Right cardiac atrium (tissue), 5 donors: Measurements from ENCODE around the gene CACNA1I. TPM values are rescaled to one million over a fixed set of nuclear protein-coding genes. Genes with fewer than 3 reads are reported as not detected.

Source experiments
- ATAC-seq, 2 donors: fragments of 200-7000 bp; cut with Tn5 transposase; one replicate each; pipeline versions ENCODE4 v1.8.0 to v1.9.1; 2020; ENCODE audit warnings: moderate library complexity in 2 of 2, mild to moderate bottlenecking in 1 of 2
- DNase-seq, 3 donors: peaks; one replicate each; pipeline ENCODE4 v3.0.0-alpha.2; 2020
- H3K27ac ChIP-seq: one replicate; pipeline ENCODE4 v1.5.1; 2013; ENCODE audit warnings: mild to moderate bottlenecking, low read length, control low read depth, moderate library complexity
- H3K27me3 ChIP-seq: one replicate; pipeline ENCODE4 v1.6.1; 2013; ENCODE audit not compliant: control insufficient read depth, insufficient read depth
- H3K4me1 ChIP-seq: one replicate; pipeline ENCODE4 v1.6.1; 2013; ENCODE audit warnings: low read length; ENCODE audit not compliant: control insufficient read depth, insufficient read depth
- H3K4me3 ChIP-seq: one replicate; pipeline ENCODE4 v1.5.1; 2013; ENCODE audit warnings: low read length, control low read depth
- H3K9me3 ChIP-seq: one replicate; pipeline ENCODE4 v1.6.1; 2013; ENCODE audit warnings: low read length; ENCODE audit not compliant: control insufficient read depth
- WGBS: extraction: QIAGEN DNeasy Blood & Tissue Kit; methylation state at CpG from one replicate; pipeline ENCODE4 v1.1.7; 2013; 5-methylcytosine and 5-hydroxymethylcytosine counted together
- intact Hi-C, 4 donors: fragments of 100-400 bp; cut with DNase I; formaldehyde crosslinking; loops; one replicate each; pipeline versions ENCODE4 v1.11.0 to v1.14.0; 2022 to 2023
- polyA plus RNA-seq: library from polyadenylated mRNA; stranded (reverse); fragments of 200-250 nt; gene quantifications from one replicate; pipeline ENCODE4 v1.2.3, GENCODE V29; 2013
- total RNA-seq, 4 donors: library from RNA; stranded (reverse); fragmentation: NEBNext Ultra II Directional; extraction: Animal tissue kit (Norgen Biotek cat#: 25700); gene quantifications; one replicate each; pipeline ENCODE4 v1.2.1, GENCODE V29; 2021
- donor health status: healthy with polysubstance abuse.
- donor health status: DM: no; HTN: yes; CAD: no.
- donor health status: DM: no; HTN: no; CAD: no.
- donor health status: DM: no; HTN: yes; CAD: no; lungs with severe emphysema.
- donor health status: DM: yes; HTN: yes; CAD: no.

The CACNA1I gene
- total and polyA plus RNA-seq, 5 donors: 0.06 to 0.07 TPM; not detected in 3

DNA sequence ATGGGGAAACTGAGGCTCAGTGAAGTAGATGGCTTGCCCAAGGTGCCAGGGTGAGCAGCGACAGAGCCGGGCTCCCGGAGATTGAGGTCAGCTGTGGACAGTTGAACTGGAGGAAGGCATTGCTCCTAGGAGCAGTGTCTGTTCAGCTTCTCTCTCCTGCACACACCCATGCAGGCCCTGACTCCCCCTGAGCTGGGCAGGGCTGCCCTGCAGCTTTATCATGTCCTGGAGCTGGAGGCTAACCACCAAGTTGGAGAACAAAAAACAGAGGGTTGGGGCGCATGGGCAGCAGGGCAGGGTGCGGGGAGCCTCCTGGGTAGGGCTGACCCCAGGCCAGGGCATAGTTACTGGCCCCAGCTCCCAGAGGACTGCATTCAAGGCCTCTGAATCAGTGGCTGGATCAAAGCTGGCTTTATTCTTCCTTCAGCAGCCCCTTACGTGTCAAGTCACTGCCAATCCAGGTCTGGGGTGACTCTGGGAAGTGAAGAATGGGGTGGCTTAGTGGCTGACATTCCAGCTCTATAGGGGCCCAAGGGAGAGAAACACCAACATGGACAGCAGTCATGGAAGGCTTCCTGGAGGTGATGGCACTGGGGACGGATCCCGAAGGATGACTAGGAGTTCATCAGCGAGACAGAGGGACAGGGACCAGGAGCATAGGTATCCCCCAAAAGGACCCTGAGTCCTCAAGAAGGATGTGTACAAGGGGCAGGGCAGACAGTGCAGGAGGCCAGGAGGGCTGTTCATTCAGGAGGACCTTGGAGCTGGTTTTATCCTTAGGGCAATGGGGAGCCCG lies 83.8 kb downstream of the CACNA1I start:
- H3K9me3 ChIP-seq: no peaks in the 10 kb centered on the region
- no peak overlapping the region for H3K4me3 ChIP-seq
- H3K27ac ChIP-seq: no peak overlapping the region
- 91% methylated on average over 10 of the region's 10 CpGs for WGBS
- no peaks in the 10 kb centered on the region for H3K27me3 ChIP-seq
- intact Hi-C loops: no loop called here
- no peaks in the 10 kb centered on the region for H3K4me1 ChIP-seq
- no peak for ATAC-seq
- DNase-seq: peak in 1 of 3 donors; percentile 21

DNA sequence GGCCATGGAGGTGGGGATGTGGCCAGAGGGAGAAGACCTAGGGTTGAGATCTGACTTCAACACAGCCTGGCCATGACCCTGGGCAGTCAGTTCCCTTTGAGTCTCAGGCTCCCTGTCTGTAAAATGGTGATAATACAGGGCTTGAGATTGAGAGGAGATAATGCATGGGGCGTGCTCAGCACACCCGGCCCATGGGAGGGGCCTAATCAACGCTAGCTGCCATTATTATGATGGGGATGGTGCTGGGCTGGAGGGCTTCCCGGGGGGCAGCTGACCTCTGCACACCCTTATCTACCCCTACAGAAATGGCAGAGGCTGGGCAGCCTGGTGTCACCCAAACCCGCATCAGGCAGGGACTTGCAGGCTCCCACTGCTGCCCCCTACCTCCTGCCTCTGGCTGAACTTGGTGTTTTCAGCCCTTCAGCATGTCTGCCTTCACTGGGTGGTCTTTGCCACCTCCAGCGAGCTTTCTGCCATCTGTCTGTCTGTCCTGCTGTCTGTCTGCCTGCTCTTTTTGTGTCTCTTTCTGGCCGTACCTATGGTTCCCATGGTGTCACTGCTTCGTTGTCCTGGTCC lies 84.5 kb downstream of the CACNA1I start:
- ATAC-seq: no peak
- DNase-seq: peak in 1 of 3 donors; percentile 10
- H3K4me1 ChIP-seq: no peaks in the 10 kb centered on the region
- intact Hi-C loops: no loop called here
- H3K9me3 ChIP-seq: no peaks in the 10 kb centered on the region
- no peak overlapping the region for H3K4me3 ChIP-seq
- H3K27me3 ChIP-seq: no peaks in the 10 kb centered on the region
- no peak overlapping the region for H3K27ac ChIP-seq
- 39% methylated on average over 8 of the region's 8 CpGs for WGBS

DNA sequence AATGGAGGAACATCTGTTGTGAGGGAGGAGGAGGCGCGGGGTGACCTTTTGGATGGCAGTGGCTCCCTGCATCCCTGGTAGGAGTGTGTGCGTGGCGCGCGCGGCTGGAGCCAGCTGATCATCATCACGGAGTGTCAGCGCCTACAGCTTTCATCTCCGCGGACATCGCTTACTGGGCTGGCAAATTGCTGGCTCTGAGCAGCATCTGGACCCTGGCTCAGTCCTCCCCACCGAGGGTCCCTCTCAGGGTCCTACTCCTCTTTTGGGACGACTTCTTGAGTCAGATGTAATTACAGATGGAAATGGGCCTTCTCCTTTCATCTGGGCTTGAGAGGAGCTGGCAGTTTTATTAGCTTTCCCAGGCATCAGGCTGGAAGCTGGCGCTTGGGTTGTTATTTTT lies 85.3 kb downstream of the CACNA1I start:
- H3K27me3 ChIP-seq: no peaks in the 10 kb centered on the region
- ATAC-seq (no peak), DNase-seq (peak in 1 of 3 donors; percentile 11)

DNA sequence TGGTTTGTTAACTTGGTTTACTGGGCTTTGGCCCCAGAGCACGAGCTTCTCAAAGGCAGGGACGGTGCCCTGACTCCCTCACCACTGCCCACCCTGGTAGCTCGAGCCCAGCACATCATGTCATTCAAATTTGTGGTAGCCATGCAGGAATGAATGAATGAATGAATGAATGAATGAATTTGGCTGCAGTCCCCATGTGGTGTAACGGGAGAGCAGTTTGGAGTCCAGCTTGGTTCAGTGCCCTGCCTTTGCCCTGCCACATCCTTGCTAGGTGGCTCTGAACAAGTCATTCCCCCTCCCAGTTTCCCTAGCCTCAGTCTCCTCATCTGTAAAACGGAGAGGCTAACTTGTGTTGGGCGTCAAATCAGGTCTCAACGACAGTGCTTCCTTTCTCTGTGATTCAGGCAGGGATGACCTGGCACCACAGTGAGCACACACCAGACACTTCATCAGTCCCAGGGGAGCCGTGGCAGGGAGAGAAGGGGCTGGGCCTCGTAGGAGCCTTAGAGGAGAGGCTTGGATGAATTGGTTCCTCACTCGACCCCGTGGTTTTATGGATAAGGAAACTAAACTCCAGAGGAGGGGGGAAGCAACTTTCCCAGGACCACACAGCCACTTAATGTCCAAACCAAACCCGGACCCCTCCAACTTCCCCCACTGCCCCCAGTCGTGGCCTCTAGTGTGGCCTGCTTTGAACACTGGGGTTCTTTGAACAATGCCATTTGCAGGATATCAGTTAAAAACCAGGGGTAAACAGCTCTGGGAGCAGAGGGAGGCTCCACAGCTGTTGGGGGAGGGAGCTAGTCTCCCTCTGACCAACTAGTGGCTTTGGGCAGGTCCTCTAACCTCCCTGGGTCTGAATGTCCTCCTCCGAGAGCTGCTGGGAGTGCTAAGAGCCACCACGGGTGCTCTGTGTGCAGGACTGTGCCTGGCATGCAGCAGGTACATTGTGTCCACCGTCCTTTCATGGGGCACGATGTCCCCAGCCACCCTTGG lies 86.2 kb downstream of the CACNA1I start:
- no peak overlapping the region for H3K27ac ChIP-seq

More for the DNA sequence above, 85.3 kb downstream of the CACNA1I start:
- WGBS: 51% methylated on average over 15 of the region's 15 CpGs
- intact Hi-C loops: no loop called here
- H3K9me3 ChIP-seq: no peaks in the 10 kb centered on the region
- H3K4me1 ChIP-seq: no peaks in the 10 kb centered on the region
- no peak overlapping the region for H3K27ac ChIP-seq
- no peak overlapping the region for H3K4me3 ChIP-seq

DNA sequence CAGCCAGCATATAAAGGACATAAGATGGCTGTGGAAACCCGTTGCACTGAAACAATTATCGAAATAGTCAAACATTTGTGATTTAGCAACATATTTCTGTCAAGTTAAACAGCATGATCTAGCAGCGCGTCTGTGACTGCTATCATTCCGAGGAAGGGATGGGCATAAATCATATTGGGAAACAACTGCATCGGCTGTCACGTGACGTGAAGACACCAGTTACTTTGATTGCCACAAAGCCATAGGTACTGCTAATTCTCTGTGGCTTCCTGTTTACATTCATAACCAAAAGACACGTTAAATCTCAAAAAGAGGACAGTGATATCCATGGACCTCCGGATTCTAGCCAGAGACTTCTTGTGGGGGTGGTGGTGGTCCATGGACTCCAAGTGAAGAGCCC lies 87.8 kb downstream of the CACNA1I start:
- Histone ChIP-seq H3K4me3 (no peak overlapping the region), H3K4me1 (no peaks in the 10 kb centered on the region), H3K27ac (no peak overlapping the region), H3K27me3 (no peaks in the 10 kb centered on the region), H3K9me3 (no peaks in the 10 kb centered on the region)
- WGBS: 60% methylated on average over 10 of the region's 10 CpGs
- ATAC-seq (no peak), DNase-seq (peak in 1 of 3 donors; percentile 1)
- intact Hi-C loops: no loop called here

More for the DNA sequence above, 86.2 kb downstream of the CACNA1I start:
- peak in 1 of 3 donors; percentile 2 for DNase-seq
- Histone ChIP-seq H3K4me1 (no peaks in the 10 kb centered on the region), H3K4me3 (no peak overlapping the region), H3K27me3 (no peaks in the 10 kb centered on the region), H3K9me3 (no peaks in the 10 kb centered on the region)
- WGBS: 53% methylated on average over 17 of the region's 17 CpGs
- ATAC-seq: no peak
- intact Hi-C loops: no loop called here

DNA sequence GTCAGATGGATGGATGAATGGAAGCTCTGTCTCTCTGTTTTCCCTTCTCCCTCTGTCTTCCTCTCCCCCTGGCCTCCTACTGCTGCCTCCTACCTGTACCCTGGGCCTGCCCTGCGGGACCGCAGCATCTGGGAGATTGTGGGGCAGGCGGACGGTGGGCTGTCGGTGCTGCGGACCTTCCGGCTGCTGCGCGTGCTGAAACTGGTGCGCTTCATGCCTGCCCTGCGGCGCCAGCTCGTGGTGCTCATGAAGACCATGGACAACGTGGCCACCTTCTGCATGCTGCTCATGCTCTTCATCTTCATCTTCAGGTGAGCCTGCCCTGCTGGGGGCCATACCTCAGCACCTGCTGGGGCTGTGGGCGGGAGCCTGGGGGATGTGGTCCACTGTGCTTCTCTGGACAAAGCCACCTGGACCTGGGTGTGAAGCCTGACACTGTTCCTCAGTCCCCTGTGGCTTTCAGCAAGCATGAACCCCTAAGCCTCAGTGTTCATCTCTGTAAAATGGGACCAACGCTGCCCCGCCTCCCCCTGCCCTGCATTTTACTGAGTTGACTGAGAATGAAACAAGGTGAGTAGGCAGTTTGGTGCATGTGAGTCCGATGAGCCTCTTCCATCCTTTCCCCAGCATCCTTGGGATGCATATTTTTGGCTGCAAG lies 88.4 kb downstream of the CACNA1I start:
- Histone ChIP-seq H3K9me3 (no peaks in the 10 kb centered on the region), H3K27me3 (no peaks in the 10 kb centered on the region), H3K4me1 (no peaks in the 10 kb centered on the region), H3K27ac (no peak overlapping the region), H3K4me3 (no peak overlapping the region)
- intact Hi-C loops: no loop called here
- no peak for ATAC-seq
- 88% methylated on average over 18 of the region's 18 CpGs for WGBS
- DNase-seq: peak in 1 of 3 donors; percentile 31

DNA sequence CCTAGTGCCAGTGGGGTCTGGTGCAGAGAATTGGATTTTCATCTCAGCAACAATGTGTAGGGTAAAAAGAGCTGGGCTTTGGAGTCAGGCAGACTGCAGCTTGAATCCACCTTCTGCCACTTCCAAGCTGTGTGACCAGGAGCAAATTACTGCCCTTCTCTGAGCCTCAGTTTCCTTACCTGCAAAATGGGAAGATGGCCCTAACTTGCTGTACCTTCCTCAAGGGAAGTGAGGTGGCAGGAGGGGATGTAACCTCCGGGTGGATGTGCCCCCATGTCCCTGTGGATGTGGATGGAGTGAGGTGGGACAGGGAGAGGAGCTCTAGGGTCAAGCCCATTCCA lies 90.9 kb downstream of the CACNA1I start:
- no peak for DNase-seq
- no peak overlapping the region for H3K27ac ChIP-seq
- no peak overlapping the region for H3K4me3 ChIP-seq
- 53% methylated on average over 1 of the region's 1 CpG for WGBS
- ATAC-seq: no peak
- no peaks in the 10 kb centered on the region for H3K27me3 ChIP-seq
- H3K9me3 ChIP-seq: no peaks in the 10 kb centered on the region
- intact Hi-C loops: no loop called here
- H3K4me1 ChIP-seq: no peaks in the 10 kb centered on the region

DNA sequence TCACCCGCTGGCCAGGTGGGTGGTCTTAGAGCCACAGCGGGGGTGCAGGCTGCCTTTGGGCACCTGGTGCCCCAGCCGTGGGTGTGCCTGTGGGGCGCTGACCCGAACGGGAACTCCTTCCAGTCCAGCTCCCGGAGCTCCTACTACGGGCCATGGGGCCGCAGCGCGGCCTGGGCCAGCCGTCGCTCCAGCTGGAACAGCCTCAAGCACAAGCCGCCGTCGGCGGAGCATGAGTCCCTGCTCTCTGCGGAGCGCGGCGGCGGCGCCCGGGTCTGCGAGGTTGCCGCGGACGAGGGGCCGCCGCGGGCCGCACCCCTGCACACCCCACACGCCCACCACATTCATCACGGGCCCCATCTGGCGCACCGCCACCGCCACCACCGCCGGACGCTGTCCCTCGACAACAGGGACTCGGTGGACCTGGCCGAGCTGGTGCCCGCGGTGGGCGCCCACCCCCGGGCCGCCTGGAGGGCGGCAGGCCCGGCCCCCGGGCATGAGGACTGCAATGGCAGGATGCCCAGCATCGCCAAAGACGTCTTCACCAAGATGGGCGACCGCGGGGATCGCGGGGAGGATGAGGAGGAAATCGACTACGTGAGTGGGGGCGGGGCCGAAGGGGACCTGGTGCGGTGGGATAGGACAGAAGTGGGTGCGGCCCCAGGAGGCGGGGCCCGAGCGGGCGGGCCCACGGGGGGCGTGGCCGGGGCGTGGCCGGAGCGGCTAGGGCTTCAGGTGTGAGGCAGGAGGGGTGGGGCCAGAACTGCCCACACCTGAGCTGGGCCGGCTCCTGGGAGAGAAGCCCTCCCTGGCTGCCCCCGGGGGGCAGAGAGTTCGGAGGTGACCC lies 91.5 kb downstream of the CACNA1I start:
- Histone ChIP-seq H3K27me3 (no peaks in the 10 kb centered on the region), H3K9me3 (no peaks in the 10 kb centered on the region), H3K4me1 (no peaks in the 10 kb centered on the region), H3K27ac (no peak overlapping the region), H3K4me3 (no peak overlapping the region)
- DNase-seq (peak in 1 of 3 donors; percentile 55), ATAC-seq (no peak)
- WGBS: 3% methylated on average over 77 of the region's 77 CpGs
- intact Hi-C loops: no loop called here

DNA sequence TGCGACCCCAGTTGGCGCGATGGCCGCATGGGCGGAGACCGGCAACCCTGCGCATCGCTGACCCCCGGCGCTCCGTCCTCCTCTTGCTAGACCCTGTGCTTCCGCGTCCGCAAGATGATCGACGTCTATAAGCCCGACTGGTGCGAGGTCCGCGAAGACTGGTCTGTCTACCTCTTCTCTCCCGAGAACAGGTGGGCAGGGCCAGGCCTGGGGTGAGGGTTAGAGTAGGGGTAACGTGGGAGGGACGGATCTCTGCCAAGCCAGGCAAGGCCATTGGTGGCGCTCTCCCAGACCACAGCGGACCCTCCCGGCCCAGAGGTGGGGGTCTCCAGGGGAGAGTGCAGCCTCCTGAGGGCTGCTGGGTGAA lies 92.1 kb downstream of the CACNA1I start:
- ATAC-seq (no peak), DNase-seq (peak in 1 of 3 donors; percentile 44)
- WGBS: 10% methylated on average over 26 of the region's 26 CpGs
- Histone ChIP-seq H3K9me3 (no peaks in the 10 kb centered on the region), H3K4me3 (no peak overlapping the region), H3K27ac (no peak overlapping the region), H3K27me3 (no peaks in the 10 kb centered on the region), H3K4me1 (no peaks in the 10 kb centered on the region)
- intact Hi-C loops: no loop called here

DNA sequence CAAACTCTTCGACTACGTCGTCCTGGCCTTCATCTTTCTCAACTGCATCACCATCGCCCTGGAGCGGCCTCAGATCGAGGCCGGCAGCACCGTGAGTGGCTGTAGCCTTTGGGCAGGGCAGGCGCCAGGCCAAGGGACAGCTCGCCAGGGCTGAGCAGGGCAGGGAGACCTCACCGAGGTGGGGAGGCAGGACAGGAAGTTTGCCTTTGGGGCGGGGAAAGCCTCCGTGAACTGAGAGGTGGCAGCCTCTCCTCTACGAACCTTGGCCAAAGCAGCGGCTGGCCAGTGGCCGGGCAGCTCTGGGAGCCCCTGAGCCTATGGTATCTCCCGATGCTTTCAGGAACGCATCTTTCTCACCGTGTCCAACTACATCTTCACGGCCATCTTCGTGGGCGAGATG lies 93.2 kb downstream of the CACNA1I start:
- 53% methylated on average over 22 of the region's 22 CpGs for WGBS
- no peaks in the 10 kb centered on the region for H3K27me3 ChIP-seq
- no peak overlapping the region for H3K4me3 ChIP-seq
- no peaks in the 10 kb centered on the region for H3K4me1 ChIP-seq
- intact Hi-C loops: no loop called here
- no peaks in the 10 kb centered on the region for H3K9me3 ChIP-seq
- DNase-seq (no peak), ATAC-seq (no peak)
- no peak overlapping the region for H3K27ac ChIP-seq
